Smooth muscle cell (in vitro differentiated cells): Measurements from ENCODE around the gene C15orf40. TPM values are rescaled to one million over a fixed set of nuclear protein-coding genes. Genes with fewer than 3 reads are reported as not detected.

ENCODE experiments used
- DNase-seq: peaks from one replicate; lab custom pipeline; 2025; ENCODE audit not compliant: unreplicated experiment; lab: John Stamatoyannopoulos, UW
- H2AFZ ChIP-seq: fragments of 200-600 bp; sonication (generic); 2 replicates; pipeline ENCODE4 v1.6.0; 2016; ENCODE audit warnings: antibody characterized with exemption, low read depth, mild to moderate bottlenecking
- H3F3A ChIP-seq: fragments of 200-600 bp; sonication (generic); 2 replicates; pipeline ENCODE4 v1.6.0; 2017; ENCODE audit warnings: antibody characterized with exemption, low read depth
- H3K27ac ChIP-seq: fragments of 200-600 bp; sonication (generic); 2 replicates; pipeline ENCODE4 v1.5.1; 2016; ENCODE audit warnings: low read depth, mild to moderate bottlenecking
- H3K27me3 ChIP-seq: fragments of 200-600 bp; sonication (generic); 2 replicates; pipeline ENCODE4 v1.6.1; 2016; ENCODE audit warnings: low read depth, mild to moderate bottlenecking
- H3K36me3 ChIP-seq: fragments of 200-600 bp; sonication (generic); 2 replicates; pipeline ENCODE4 v1.5.1; 2016; ENCODE audit warnings: low read depth
- H3K4me1 ChIP-seq: fragments of 200-600 bp; sonication (generic); 2 replicates; pipeline ENCODE4 v1.5.1; 2016; ENCODE audit warnings: low read depth
- H3K4me2 ChIP-seq: fragments of 200-600 bp; sonication (generic); 2 replicates; pipeline ENCODE4 v1.6.0; 2016; ENCODE audit warnings: mild to moderate bottlenecking
- H3K4me3 ChIP-seq: fragments of 200-600 bp; sonication (generic); 2 replicates; pipeline ENCODE4 v1.5.1; 2016; ENCODE audit warnings: mild to moderate bottlenecking
- H3K79me2 ChIP-seq: fragments of 200-600 bp; sonication (generic); 2 replicates; pipeline ENCODE4 v1.6.0; 2016; ENCODE audit warnings: low read depth, mild to moderate bottlenecking
- H3K9ac ChIP-seq: fragments of 200-600 bp; sonication (generic); 2 replicates; pipeline ENCODE4 v1.6.0; 2016; ENCODE audit warnings: low read depth
- H3K9me3 ChIP-seq: fragments of 200-600 bp; sonication (generic); replicated peaks from 2 replicates; pipeline ENCODE4 v1.5.1; 2016; ENCODE audit warnings: low read depth
- H4K20me1 ChIP-seq: fragments of 200-600 bp; sonication (generic); 2 replicates; pipeline ENCODE4 v1.6.0; 2016; ENCODE audit warnings: low read depth
- WGBS: methylation state at CpG from one replicate; pipeline ENCODE4 v1.1.7; 2016; ENCODE audit warnings: low lambda C conversion rate; 5-methylcytosine and 5-hydroxymethylcytosine counted together
- polyA plus RNA-seq: library from polyadenylated mRNA; unstranded; fragments of >200 nt; fragmentation: Nextera tagmentation; extraction: Ambion mirVana; gene quantifications from 2 replicates; pipeline ENCODE4 v1.2.1, GENCODE V29; 2016
- total RNA-seq: library from RNA; depleted of rRNA; stranded (reverse); fragments of >200 nt; gene quantifications from 2 replicates; pipeline ENCODE4 v1.2.3, GENCODE V29; 2014
- TF ChIP-seq, protein P1 (sequence below): fragments of 200-600 bp; sonication (generic); IDR thresholded peaks from 2 replicates; pipeline ENCODE4 v1.5.1; 2017; ENCODE audit warnings: borderline replicate concordance, mild to moderate bottlenecking, antibody characterized with exemption; ENCODE audit not compliant: insufficient read depth, poor library complexity, severe bottlenecking

Gene C15orf40
- total and polyA plus RNA-seq, 2 experiments from 2014 or later: 14.3 to 19.3 TPM

DNA sequence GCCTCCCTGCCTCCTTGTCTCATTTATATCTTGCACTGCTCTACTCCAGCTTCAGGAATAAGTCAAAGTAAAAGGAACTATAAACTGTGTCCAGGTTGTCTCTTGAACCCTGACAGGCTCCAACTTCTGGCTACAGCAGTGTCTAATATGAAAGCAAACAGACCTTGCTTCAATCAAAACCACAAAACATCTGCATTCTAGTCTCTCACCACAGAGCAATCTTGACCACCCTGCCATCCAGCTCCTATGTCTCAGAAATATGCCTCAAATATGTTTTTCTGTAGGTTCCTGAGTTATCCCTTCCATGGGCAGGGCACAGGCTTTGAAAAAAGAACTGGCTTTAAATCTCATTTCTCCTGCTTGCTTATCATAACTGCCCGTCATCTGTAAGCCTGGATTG lies 38.4 kb downstream of the C15orf40 start:
- 89% methylated on average over 1 of the region's 1 CpG for WGBS
- no peaks in the 10 kb centered on the region for H3F3A ChIP-seq
- H3K36me3 ChIP-seq: no peaks in the 10 kb centered on the region
- no peak overlapping the region for H3K4me3 ChIP-seq
- no peaks in the 10 kb centered on the region for H3K4me1 ChIP-seq
- no peak overlapping the region for H3K9ac ChIP-seq
- TF ChIP-seq, protein P1, sequence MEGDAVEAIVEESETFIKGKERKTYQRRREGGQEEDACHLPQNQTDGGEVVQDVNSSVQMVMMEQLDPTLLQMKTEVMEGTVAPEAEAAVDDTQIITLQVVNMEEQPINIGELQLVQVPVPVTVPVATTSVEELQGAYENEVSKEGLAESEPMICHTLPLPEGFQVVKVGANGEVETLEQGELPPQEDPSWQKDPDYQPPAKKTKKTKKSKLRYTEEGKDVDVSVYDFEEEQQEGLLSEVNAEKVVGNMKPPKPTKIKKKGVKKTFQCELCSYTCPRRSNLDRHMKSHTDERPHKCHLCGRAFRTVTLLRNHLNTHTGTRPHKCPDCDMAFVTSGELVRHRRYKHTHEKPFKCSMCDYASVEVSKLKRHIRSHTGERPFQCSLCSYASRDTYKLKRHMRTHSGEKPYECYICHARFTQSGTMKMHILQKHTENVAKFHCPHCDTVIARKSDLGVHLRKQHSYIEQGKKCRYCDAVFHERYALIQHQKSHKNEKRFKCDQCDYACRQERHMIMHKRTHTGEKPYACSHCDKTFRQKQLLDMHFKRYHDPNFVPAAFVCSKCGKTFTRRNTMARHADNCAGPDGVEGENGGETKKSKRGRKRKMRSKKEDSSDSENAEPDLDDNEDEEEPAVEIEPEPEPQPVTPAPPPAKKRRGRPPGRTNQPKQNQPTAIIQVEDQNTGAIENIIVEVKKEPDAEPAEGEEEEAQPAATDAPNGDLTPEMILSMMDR: no peak
- no peaks in the 10 kb centered on the region for H3K27me3 ChIP-seq
- H3K9me3 ChIP-seq: no peaks in the 10 kb centered on the region
- H4K20me1 ChIP-seq: no peaks in the 10 kb centered on the region
- DNase-seq: no peak
- no peaks in the 10 kb centered on the region for H3K79me2 ChIP-seq
- H3K27ac ChIP-seq: no peak overlapping the region
- no peak overlapping the region for H3K4me2 ChIP-seq
- H2AFZ ChIP-seq: no peak overlapping the region

GRCh38 chr15:82971218-82971984 lies 40.0 kb downstream of the C15orf40 start:
- DNase-seq: no peak
- Histone ChIP-seq H3K27ac (no peak overlapping the region), H4K20me1 (no peaks in the 10 kb centered on the region), H3K9ac (no peak overlapping the region), H3K79me2 (no peaks in the 10 kb centered on the region), H3K36me3 (no peaks in the 10 kb centered on the region), H3K4me3 (no peak overlapping the region), H3K4me1 (no peaks in the 10 kb centered on the region), H2AFZ (no peak overlapping the region), H3F3A (no peaks in the 10 kb centered on the region), H3K9me3 (no peaks in the 10 kb centered on the region), H3K27me3 (no peaks in the 10 kb centered on the region), H3K4me2 (no peak overlapping the region)
- TF ChIP-seq, protein P1: no peak
- WGBS: 84% methylated on average over 2 of the region's 2 CpGs

- Histone ChIP-seq H3F3A (no peaks in the 10 kb centered on the region), H4K20me1 (no peaks in the 10 kb centered on the region), H3K4me3 (no peak overlapping the region), H2AFZ (no peak overlapping the region), H3K36me3 (no peaks in the 10 kb centered on the region), H3K79me2 (no peaks in the 10 kb centered on the region), H3K4me1 (no peaks in the 10 kb centered on the region), H3K27ac (no peak overlapping the region), H3K27me3 (no peaks in the 10 kb centered on the region), H3K4me2 (no peak overlapping the region), H3K9ac (no peak overlapping the region), H3K9me3 (no peaks in the 10 kb centered on the region)
- TF ChIP-seq, protein P1: no peak
- no peak for DNase-seq
- 100% methylated on average over 1 of the region's 1 CpG for WGBS
These were observed 40.7 kb downstream of the C15orf40 start for GRCh38 chr15:82970696-82971095.
